Spleen (tissue), 7 donors: ENCODE data around the gene KLRC2.
"Not testable (repeated sequence)": the region's sequence is repeated elsewhere in the genome, so short reads cannot be mapped to it uniquely, and the experiment has no call there.

Source experiments
- POLR2A ChIP-seq, 3 donors: fragments of 450-650 bp; IDR thresholded peaks; one replicate each; pipeline ENCODE4 v1.5.1; 2017; ENCODE audit warnings: antibody characterized with exemption in 3 of 3, mild to moderate bottlenecking in 1 of 3
- POLR2AphosphoS5 ChIP-seq, 3 donors: sonication (generic); formaldehyde crosslinking; IDR thresholded peaks; one replicate each; pipeline ENCODE4 v1.5.1; 2017; ENCODE audit warnings: antibody characterized with exemption in 3 of 3
- TF ChIP-seq, protein P1 (sequence below), 11 experiments: fragments of 200-600 bp in 7 of 11; fragments of 450-650 bp in 4 of 11; sonication (generic) in 4 of 11; IDR thresholded peaks in 8 of 11; conservative IDR thresholded peaks in 3 of 11; 1 replicate in 7 of 11; 2 replicates in 4 of 11; pipeline versions ENCODE4 v1.4.0 to v1.8.0; 2016 to 2021; ENCODE audit warnings: antibody characterized with exemption in 11 of 11, inconsistent platforms in 4 of 11, mild to moderate bottlenecking in 1 of 11
- donor health status: DM: no; HTN: no; CAD: no; lungs with moderate emphysema.
- donor health status: DM: no; HTN: no; CAD: no.
- donor health status: DM: no; HTN: no; CAD: no.

DNA sequence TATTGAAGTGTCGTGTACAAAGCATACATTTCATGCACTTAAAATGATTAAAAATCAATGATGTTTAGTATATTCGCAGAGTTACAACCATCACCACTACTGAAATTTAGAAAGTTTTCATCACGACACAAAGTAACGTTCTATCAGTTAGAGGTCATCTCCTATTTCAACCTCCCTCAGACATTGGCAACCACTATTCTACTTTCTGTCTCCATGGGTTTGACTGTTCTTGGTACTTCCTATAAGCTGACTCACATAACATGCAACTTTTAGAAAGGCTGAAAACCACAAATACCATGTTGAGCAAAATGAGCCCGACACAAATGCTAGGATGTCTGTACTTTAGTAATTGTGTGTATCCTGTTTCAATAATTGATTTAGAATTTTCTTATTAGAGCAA lies 10.2 kb upstream of the KLRC2 start:
- TF ChIP-seq, protein P1, sequence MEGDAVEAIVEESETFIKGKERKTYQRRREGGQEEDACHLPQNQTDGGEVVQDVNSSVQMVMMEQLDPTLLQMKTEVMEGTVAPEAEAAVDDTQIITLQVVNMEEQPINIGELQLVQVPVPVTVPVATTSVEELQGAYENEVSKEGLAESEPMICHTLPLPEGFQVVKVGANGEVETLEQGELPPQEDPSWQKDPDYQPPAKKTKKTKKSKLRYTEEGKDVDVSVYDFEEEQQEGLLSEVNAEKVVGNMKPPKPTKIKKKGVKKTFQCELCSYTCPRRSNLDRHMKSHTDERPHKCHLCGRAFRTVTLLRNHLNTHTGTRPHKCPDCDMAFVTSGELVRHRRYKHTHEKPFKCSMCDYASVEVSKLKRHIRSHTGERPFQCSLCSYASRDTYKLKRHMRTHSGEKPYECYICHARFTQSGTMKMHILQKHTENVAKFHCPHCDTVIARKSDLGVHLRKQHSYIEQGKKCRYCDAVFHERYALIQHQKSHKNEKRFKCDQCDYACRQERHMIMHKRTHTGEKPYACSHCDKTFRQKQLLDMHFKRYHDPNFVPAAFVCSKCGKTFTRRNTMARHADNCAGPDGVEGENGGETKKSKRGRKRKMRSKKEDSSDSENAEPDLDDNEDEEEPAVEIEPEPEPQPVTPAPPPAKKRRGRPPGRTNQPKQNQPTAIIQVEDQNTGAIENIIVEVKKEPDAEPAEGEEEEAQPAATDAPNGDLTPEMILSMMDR (IDR thresholded peaks at IDR 0.05 in 8 of 11, conservative IDR thresholded peaks at IDR 0.05 in 3 of 11), result not testable (repeated sequence)
- not testable (repeated sequence) for TF ChIP-seq POLR2A, POLR2AphosphoS5 (IDR thresholded peaks at IDR 0.05)
